Measurements from ENCODE around the gene ELN. TPM values are rescaled to one million over a fixed set of nuclear protein-coding genes. Genes with fewer than 3 reads are reported as not detected.

Gene ELN
- total and polyA plus RNA-seq, 2 donors (not counting 1 experiment from before 2014, with no cell fraction given) = not detected

DNA sequence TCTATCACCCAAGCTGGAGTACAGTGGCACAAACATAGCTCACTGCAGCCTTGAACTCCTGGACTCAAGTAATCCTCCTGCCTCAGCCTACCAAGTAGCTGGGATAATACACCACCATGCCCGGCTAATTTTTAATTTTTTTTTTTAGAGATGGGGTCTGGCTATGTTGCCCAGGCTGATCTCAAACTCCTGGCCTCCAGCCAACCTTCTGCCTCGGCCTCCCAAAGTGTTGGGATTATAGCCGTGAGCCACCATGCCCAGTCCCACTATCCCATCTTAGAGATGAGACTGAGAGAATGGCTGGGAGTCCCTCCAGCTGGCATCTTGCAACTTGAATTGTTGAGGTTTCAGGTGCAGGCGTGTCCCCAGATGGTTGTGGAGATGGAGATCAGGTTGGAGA lies 40.7 kb upstream of the ELN start:
- H3K4me3 ChIP-seq (ENCODE audit: control extremely low read depth in 1 of 5, extremely low read depth in 1 of 5, insufficient read depth in 1 of 5, low read depth in 2 of 5, low read length in 4 of 5) = no peak overlapping the region
- H3K27me3 Mint-ChIP-seq = peaks cover 8% of the 10 kb centered on the region
- DNase-seq (no peak), ATAC-seq (ENCODE audit: low read depth) (no peak)
- ChIA-PET CTCF (no interaction called here), POLR2A (no interaction called here)
- no peak for TF ChIP-seq EZH2 (IDR thresholded peaks at IDR 0.05; ENCODE audit: borderline replicate concordance, insufficient read depth, low read depth, low read length, poor library complexity, severe bottlenecking)
- TF ChIP-seq, protein P1, sequence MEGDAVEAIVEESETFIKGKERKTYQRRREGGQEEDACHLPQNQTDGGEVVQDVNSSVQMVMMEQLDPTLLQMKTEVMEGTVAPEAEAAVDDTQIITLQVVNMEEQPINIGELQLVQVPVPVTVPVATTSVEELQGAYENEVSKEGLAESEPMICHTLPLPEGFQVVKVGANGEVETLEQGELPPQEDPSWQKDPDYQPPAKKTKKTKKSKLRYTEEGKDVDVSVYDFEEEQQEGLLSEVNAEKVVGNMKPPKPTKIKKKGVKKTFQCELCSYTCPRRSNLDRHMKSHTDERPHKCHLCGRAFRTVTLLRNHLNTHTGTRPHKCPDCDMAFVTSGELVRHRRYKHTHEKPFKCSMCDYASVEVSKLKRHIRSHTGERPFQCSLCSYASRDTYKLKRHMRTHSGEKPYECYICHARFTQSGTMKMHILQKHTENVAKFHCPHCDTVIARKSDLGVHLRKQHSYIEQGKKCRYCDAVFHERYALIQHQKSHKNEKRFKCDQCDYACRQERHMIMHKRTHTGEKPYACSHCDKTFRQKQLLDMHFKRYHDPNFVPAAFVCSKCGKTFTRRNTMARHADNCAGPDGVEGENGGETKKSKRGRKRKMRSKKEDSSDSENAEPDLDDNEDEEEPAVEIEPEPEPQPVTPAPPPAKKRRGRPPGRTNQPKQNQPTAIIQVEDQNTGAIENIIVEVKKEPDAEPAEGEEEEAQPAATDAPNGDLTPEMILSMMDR (IDR thresholded peaks at IDR 0.05) = no peak
- H3K36me3 ChIP-seq (replicated peaks in 1 of 2; ENCODE audit: control extremely low read depth in 1 of 2, control insufficient read depth in 1 of 2, extremely low read depth in 1 of 2, insufficient read depth in 2 of 2, low read length in 1 of 2) = no peaks in the 10 kb centered on the region
- no peak overlapping the region for H3K4me3 Mint-ChIP-seq
- H3K79me2 ChIP-seq (ENCODE audit: control insufficient read depth, insufficient read depth, low read length) = no peaks in the 10 kb centered on the region
- no peak overlapping the region for H2AFZ ChIP-seq (ENCODE audit: insufficient read depth, low read depth, low read length, poor library complexity, severe bottlenecking)
- no peaks in the 10 kb centered on the region for H3K9me3 ChIP-seq (ENCODE audit: control extremely low read depth in 1 of 3, control insufficient read depth in 2 of 3, insufficient read depth in 1 of 3, low read length in 2 of 3)
- intact Hi-C loops (cut with micrococcal nuclease) = no loop called here
- WGBS (ENCODE audit: insufficient coverage) = 100% methylated on average over 2 of the region's 4 CpGs
- no peaks in the 10 kb centered on the region for H3K4me1 ChIP-seq (ENCODE audit: control insufficient read depth in 2 of 2, insufficient read depth in 2 of 2, low read length in 2 of 2)
- H3K4me1 Mint-ChIP-seq = peaks cover 1% of the 10 kb centered on the region
- no peak overlapping the region for H3K27ac Mint-ChIP-seq
- no peaks in the 10 kb centered on the region for H3K27me3 ChIP-seq (replicated peaks in 1 of 4; ENCODE audit: control extremely low read depth in 1 of 4, control insufficient read depth in 3 of 4, insufficient read depth in 4 of 4, low read length in 3 of 4)
- H4K20me1 ChIP-seq (ENCODE audit: control insufficient read depth, insufficient read depth, low read length, poor library complexity, severe bottlenecking) = no peaks in the 10 kb centered on the region
- H3K4me2 ChIP-seq (replicated peaks; ENCODE audit: low read depth, low read length, poor library complexity, severe bottlenecking) = no peak overlapping the region
- no peak overlapping the region for H3K9ac ChIP-seq (ENCODE audit: low read length)
- no peaks in the 10 kb centered on the region for H3K9me3 Mint-ChIP-seq (ENCODE audit: insufficient read depth)
- no peak overlapping the region for H3K27ac ChIP-seq (ENCODE audit: low read length in 2 of 2)

DNA sequence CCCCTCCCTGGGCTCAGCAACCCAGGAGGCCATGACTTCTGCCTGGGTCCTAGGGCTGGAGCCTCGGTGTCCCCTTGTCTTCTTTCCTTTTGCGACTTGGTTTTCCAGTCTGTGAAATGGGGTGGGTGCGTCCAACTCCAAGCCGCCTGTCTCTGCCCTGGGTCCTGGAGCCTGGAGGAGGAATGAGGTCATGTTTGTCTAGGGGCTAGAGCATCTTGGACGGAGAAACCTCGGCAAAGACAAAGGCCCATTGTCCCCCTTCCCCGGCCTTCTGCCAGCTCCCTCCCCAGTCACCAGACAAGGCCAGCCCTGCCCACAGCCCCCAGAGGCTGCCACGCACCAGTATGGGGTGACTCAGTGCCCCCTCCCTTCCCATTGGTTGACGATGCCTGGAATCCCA lies 39.8 kb upstream of the ELN start:
- ChIA-PET POLR2A (no interaction called here), CTCF (no interaction called here)
- no peak overlapping the region for H3K4me2 ChIP-seq (replicated peaks; ENCODE audit: low read depth, low read length, poor library complexity, severe bottlenecking)
- H3K36me3 ChIP-seq (replicated peaks in 1 of 2; ENCODE audit: control extremely low read depth in 1 of 2, control insufficient read depth in 1 of 2, extremely low read depth in 1 of 2, insufficient read depth in 2 of 2, low read length in 1 of 2) = no peaks in the 10 kb centered on the region
- DNase-seq (no peak), ATAC-seq (ENCODE audit: low read depth) (no peak)
- no peak overlapping the region for H3K9ac ChIP-seq (ENCODE audit: low read length)
- intact Hi-C loops (cut with micrococcal nuclease) = no loop called here
- 100% methylated on average over 2 of the region's 9 CpGs for WGBS (ENCODE audit: insufficient coverage)
- H2AFZ ChIP-seq (ENCODE audit: insufficient read depth, low read depth, low read length, poor library complexity, severe bottlenecking) = no peak overlapping the region
- H3K9me3 ChIP-seq (ENCODE audit: control extremely low read depth in 1 of 3, control insufficient read depth in 2 of 3, insufficient read depth in 1 of 3, low read length in 2 of 3) = no peaks in the 10 kb centered on the region
- H3K4me1 Mint-ChIP-seq = no peaks in the 10 kb centered on the region
- TF ChIP-seq, protein P1 (IDR thresholded peaks at IDR 0.05) = no peak
- no peak for TF ChIP-seq EZH2 (IDR thresholded peaks at IDR 0.05; ENCODE audit: borderline replicate concordance, insufficient read depth, low read depth, low read length, poor library complexity, severe bottlenecking)
- H3K9me3 Mint-ChIP-seq (ENCODE audit: insufficient read depth) = no peaks in the 10 kb centered on the region
- H3K27me3 ChIP-seq (replicated peaks in 1 of 4; ENCODE audit: control extremely low read depth in 1 of 4, control insufficient read depth in 3 of 4, insufficient read depth in 4 of 4, low read length in 3 of 4) = no peaks in the 10 kb centered on the region
- H3K27ac ChIP-seq (ENCODE audit: low read length in 2 of 2) = no peak overlapping the region
- H3K4me3 Mint-ChIP-seq = no peak overlapping the region
- no peaks in the 10 kb centered on the region for H3K79me2 ChIP-seq (ENCODE audit: control insufficient read depth, insufficient read depth, low read length)
- no peaks in the 10 kb centered on the region for H4K20me1 ChIP-seq (ENCODE audit: control insufficient read depth, insufficient read depth, low read length, poor library complexity, severe bottlenecking)
- H3K27me3 Mint-ChIP-seq = peaks cover 4% of the 10 kb centered on the region
- no peaks in the 10 kb centered on the region for H3K4me1 ChIP-seq (ENCODE audit: control insufficient read depth in 2 of 2, insufficient read depth in 2 of 2, low read length in 2 of 2)
- no peak overlapping the region for H3K4me3 ChIP-seq (ENCODE audit: control extremely low read depth in 1 of 5, extremely low read depth in 1 of 5, insufficient read depth in 1 of 5, low read depth in 2 of 5, low read length in 4 of 5)
- no peak overlapping the region for H3K27ac Mint-ChIP-seq
